Choroid plexus epithelial cell (primary cell): ENCODE data around the gene KCNIP1.
"Not testable (repeated sequence)": the region's sequence is repeated elsewhere in the genome, so short reads cannot be mapped to it uniquely, and the experiment has no call there.

Source experiments
- DNase-seq: peaks from one replicate; pipeline ENCODE4 v3.0.0-alpha.2; 2010; ENCODE audit warnings: low read depth
- H3K4me3 ChIP-seq: 2 replicates; pipeline ENCODE4 v1.5.1; 2011; ENCODE audit warnings: low read depth, mild to moderate bottlenecking, control low read depth, low read length, moderate library complexity
- CTCF ChIP-seq: conservative IDR thresholded peaks from 2 replicates; pipeline ENCODE4 v1.5.1; 2011; ENCODE audit warnings: low read depth, mild to moderate bottlenecking, control low read depth, inconsistent platforms, low read length, moderate library complexity

The KCNIP1 gene

GRCh38 chr5:170751631-170752030, 247.8 kb downstream of the KCNIP1 start:
- peak; percentile 33 for DNase-seq
- no peak overlapping the region for H3K4me3 ChIP-seq
- no peak for TF ChIP-seq CTCF

GRCh38 chr5:170752257-170753215, 248.7 kb downstream of the KCNIP1 start:
- DNase-seq: peak; percentile 18
- H3K4me3 ChIP-seq: no peak overlapping the region
- no peak for TF ChIP-seq CTCF

GRCh38 chr5:170753311-170753710, 249.5 kb downstream of the KCNIP1 start:
- no peak for TF ChIP-seq CTCF
- DNase-seq: no peak
- H3K4me3 ChIP-seq: no peak overlapping the region

- DNase-seq, H3K4me3 ChIP-seq: not testable (repeated sequence)
Measured at GRCh38 chr5:170754508-170754907, 250.7 kb downstream of the KCNIP1 start.

- DNase-seq: peak; percentile 13
- TF ChIP-seq CTCF: no peak
- H3K4me3 ChIP-seq: no peak overlapping the region
Measured at GRCh38 chr5:170755679-170756456, 252.0 kb downstream of the KCNIP1 start.

- TF ChIP-seq CTCF: no peak
- no peak overlapping the region for H3K4me3 ChIP-seq
- DNase-seq: no peak
Measured at GRCh38 chr5:170756691-170757090, 252.9 kb downstream of the KCNIP1 start.

GRCh38 chr5:170757182-170757601, 253.4 kb downstream of the KCNIP1 start:
- H3K4me3 ChIP-seq: no peak overlapping the region
- TF ChIP-seq CTCF: no peak
- peak; percentile 85 for DNase-seq
